GM18505 (cell line): ENCODE measurements around the gene ICAM3.
A peak's percentile ranks its signal among the peaks of the same experiment; 100 is the strongest.

Experiments used
- ATAC-seq: cut with Tn5 transposase; IDR thresholded peaks from one replicate; pipeline ENCODE4 v1.9.1; 2021; ENCODE audit not compliant: unreplicated experiment
- POLR2A ChIP-seq: IDR thresholded peaks from 4 replicates; pipeline ENCODE4 v1.6.1; 2011; ENCODE audit warnings: borderline replicate concordance; ENCODE audit not compliant: insufficient read depth, insufficient read length; ENCODE audit errors: extremely low read depth

Gene ICAM3

DNA sequence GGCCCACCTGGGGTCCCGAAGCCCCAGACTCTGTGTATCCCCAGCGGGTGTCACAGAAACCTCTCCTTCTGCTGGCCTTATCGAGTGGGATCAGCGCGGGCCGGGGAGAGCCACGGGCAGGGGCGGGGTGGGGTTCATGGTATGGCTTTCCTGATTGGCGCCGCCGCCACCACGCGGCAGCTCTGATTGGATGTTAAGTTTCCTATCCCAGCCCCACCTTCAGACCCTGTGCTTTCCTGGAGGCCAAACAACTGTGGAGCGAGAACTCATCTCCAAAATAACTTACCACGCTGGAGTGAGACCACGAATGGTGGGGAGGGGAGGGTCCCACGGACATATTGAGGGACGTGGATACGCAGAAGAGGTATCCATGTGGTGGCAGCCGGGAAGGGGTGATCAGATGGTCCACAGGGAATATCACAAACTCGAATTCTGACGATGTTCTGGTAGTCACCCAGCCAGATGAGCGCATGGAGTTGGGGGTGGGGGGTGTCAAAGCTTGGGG lies 50.7 kb downstream of the ICAM3 start:
- TF ChIP-seq POLR2A, result no peak
- ATAC-seq, result no peak

DNA sequence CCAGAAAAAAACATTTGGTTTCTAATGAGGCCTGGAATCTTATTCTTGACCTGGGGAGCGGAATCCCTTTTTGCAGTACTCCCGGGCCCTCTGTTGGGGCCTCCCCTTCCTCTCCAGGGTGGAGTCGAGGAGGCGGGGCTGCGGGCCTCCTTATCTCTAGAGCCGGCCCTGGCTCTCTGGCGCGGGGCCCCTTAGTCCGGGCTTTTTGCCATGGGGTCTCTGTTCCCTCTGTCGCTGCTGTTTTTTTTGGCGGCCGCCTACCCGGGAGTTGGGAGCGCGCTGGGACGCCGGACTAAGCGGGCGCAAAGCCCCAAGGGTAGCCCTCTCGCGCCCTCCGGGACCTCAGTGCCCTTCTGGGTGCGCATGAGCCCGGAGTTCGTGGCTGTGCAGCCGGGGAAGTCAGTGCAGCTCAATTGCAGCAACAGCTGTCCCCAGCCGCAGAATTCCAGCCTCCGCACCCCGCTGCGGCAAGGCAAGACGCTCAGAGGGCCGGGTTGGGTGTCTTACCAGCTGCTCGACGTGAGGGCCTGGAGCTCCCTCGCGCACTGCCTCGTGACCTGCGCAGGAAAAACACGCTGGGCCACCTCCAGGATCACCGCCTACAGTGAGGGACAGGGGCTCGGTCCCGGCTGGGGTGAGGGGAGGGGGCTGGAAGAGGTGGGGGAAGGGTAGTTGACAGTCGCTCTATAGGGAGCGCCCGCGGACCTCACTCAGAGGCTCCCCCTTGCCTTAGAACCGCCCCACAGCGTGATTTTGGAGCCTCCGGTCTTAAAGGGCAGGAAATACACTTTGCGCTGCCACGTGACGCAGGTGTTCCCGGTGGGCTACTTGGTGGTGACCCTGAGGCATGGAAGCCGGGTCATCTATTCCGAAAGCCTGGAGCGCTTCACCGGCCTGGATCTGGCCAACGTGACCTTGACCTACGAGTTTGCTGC lies 52.4 kb downstream of the ICAM3 start, which contains the start of gene ICAM4:
ICAM4 (plus strand) TSS at position 153 of the 935 bp plus-strand sequence; CDS start at position 211, 58 bp downstream.
- TF ChIP-seq POLR2A, result no peak
- ATAC-seq, result no peak

DNA sequence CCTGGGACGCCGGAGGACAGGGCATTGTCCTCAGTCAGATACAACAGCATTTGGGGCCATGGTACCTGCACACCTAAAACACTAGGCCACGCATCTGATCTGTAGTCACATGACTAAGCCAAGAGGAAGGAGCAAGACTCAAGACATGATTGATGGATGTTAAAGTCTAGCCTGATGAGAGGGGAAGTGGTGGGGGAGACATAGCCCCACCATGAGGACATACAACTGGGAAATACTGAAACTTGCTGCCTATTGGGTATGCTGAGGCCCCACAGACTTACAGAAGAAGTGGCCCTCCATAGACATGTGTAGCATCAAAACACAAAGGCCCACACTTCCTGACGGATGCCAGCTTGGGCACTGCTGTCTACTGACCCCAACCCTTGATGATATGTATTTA lies 54.0 kb downstream of the ICAM3 start:
- peak; percentile 42 for TF ChIP-seq POLR2A

DNA sequence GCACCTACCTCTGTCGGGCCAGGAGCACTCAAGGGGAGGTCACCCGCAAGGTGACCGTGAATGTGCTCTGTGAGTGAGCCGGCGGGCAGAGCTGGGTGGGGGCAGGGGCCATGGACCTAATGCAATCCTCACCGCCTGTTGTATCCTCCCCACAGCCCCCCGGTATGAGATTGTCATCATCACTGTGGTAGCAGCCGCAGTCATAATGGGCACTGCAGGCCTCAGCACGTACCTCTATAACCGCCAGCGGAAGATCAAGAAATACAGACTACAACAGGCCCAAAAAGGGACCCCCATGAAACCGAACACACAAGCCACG lies 54.5 kb downstream of the ICAM3 start:
- no peak for TF ChIP-seq POLR2A
- ATAC-seq, result no peak

More for the DNA sequence above, 54.0 kb downstream of the ICAM3 start:
- no peak for ATAC-seq

DNA sequence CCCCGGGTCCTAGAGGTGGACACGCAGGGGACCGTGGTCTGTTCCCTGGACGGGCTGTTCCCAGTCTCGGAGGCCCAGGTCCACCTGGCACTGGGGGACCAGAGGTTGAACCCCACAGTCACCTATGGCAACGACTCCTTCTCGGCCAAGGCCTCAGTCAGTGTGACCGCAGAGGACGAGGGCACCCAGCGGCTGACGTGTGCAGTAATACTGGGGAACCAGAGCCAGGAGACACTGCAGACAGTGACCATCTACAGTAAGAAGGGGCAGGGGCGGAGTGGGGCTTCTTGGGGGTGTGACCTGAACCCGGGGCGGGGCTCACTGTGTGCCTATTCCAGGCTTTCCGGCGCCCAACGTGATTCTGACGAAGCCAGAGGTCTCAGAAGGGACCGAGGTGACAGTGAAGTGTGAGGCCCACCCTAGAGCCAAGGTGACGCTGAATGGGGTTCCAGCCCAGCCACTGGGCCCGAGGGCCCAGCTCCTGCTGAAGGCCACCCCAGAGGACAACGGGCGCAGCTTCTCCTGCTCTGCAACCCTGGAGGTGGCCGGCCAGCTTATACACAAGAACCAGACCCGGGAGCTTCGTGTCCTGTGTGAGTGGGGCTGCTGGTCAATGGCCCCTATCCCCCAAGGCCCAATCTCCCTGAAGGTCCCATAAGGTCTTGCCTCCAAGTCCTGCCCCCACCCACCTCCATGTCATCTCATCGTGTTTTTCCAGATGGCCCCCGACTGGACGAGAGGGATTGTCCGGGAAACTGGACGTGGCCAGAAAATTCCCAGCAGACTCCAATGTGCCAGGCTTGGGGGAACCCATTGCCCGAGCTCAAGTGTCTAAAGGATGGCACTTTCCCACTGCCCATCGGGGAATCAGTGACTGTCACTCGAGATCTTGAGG lies 55.1 kb downstream of the ICAM3 start:
- no peak for ATAC-seq
- TF ChIP-seq POLR2A, result no peak
